SK-N-SH (cell line): Measurements from ENCODE around the gene JAZF1. TPM values are rescaled to one million over a fixed set of nuclear protein-coding genes. Genes with fewer than 3 reads are reported as not detected.

Source experiments
- CTCF ChIA-PET: fragments of 300-600, 350-600 bp; formaldehyde crosslinking; extraction: SDS; loops from one replicate; lab custom pipeline; 2021; lab: Yijun Ruan, JAX
- POLR2A ChIA-PET: fragments of 350-600 bp; sonication (Branson Sonifier 250); formaldehyde crosslinking; extraction: SDS; loops from one replicate; lab custom pipeline; 2020; ENCODE audit warnings: antibody characterized with exemption, inconsistent platforms; lab: Yijun Ruan, JAX
- DNase-seq: peaks from one replicate; pipeline ENCODE4 v3.0.0; 2012
- H2AFZ ChIP-seq: fragments of 200-600 bp; sonication (generic); 2 replicates; pipeline ENCODE4 v1.8.1; 2016; ENCODE audit warnings: antibody characterized with exemption, mild to moderate bottlenecking, low read depth
- H3F3A ChIP-seq: fragments of 200-600 bp; sonication (generic); replicated peaks from 2 replicates; pipeline ENCODE3; 2016; ENCODE audit warnings: antibody characterized with exemption, mild to moderate bottlenecking; ENCODE audit not compliant: insufficient read depth
- H3K27ac ChIP-seq, 2 experiments: fragments of 200-500 bp in 1 of 2; fragments of 200-600 bp in 1 of 2; sonication (Bioruptor generic) in 1 of 2; sonication (generic), shearing (Covaris generic) in 1 of 2; 2 replicates each; pipeline versions ENCODE4 v1.5.1 to v1.6.1; 2014 to 2016; ENCODE audit warnings: low read depth in 2 of 2, inconsistent platforms in 1 of 2, low read length in 1 of 2, mild to moderate bottlenecking in 1 of 2, mixed read lengths in 1 of 2
- H3K27me3 ChIP-seq: fragments of 200-600 bp; sonication (generic), shearing (Covaris generic); 2 replicates; pipeline ENCODE4 v1.6.1; 2016; ENCODE audit warnings: mixed run types; ENCODE audit not compliant: insufficient read depth
- H3K36me3 ChIP-seq, 2 experiments: fragments of 200-500 bp in 1 of 2; fragments of 200-600 bp in 1 of 2; sonication (Bioruptor generic) in 1 of 2; sonication (generic) in 1 of 2; replicated peaks in 1 of 2; 2 replicates each; pipeline versions ENCODE3 to v1.5.1; 2014 to 2016; ENCODE audit warnings: low read length in 1 of 2, mild to moderate bottlenecking in 1 of 2; ENCODE audit not compliant: insufficient read depth in 2 of 2, control insufficient read depth in 1 of 2
- H3K4me1 ChIP-seq, 2 experiments: fragments of 200-500 bp in 1 of 2; fragments of 200-600 bp in 1 of 2; sonication (Bioruptor generic) in 1 of 2; sonication (generic), shearing (Covaris generic) in 1 of 2; 2 replicates each; pipeline versions ENCODE4 v1.5.1 to v1.6.1; 2014 to 2016; ENCODE audit warnings: low read depth in 1 of 2, low read length in 1 of 2, mixed run types in 1 of 2; ENCODE audit not compliant: insufficient read depth in 2 of 2, control insufficient read depth in 1 of 2
- H3K4me2 ChIP-seq: fragments of 200-600 bp; sonication (generic), shearing (Covaris generic); 2 replicates; pipeline ENCODE4 v1.6.1; 2017; ENCODE audit warnings: mixed run types
- H3K4me3 ChIP-seq, 2 experiments: fragments of 200-500 bp in 1 of 2; fragments of 200-600 bp in 1 of 2; sonication (Bioruptor generic) in 1 of 2; sonication (generic), shearing (Covaris generic) in 1 of 2; 2 replicates each; pipeline versions ENCODE4 v1.5.1 to v1.8.1; 2014 to 2016; ENCODE audit warnings: low read depth in 2 of 2, inconsistent platforms in 1 of 2, low read length in 1 of 2, mild to moderate bottlenecking in 1 of 2, mixed read lengths in 1 of 2, moderate library complexity in 1 of 2
- H3K79me2 ChIP-seq: fragments of 200-600 bp; sonication (generic); 2 replicates; pipeline ENCODE4 v1.8.1; 2017; ENCODE audit warnings: mild to moderate bottlenecking; ENCODE audit not compliant: insufficient read depth
- H3K9ac ChIP-seq: fragments of 200-600 bp; sonication (generic); 2 replicates; pipeline ENCODE4 v1.6.1; 2017; ENCODE audit warnings: mixed run types
- H3K9me2 ChIP-seq: fragments of 200-600 bp; sonication (generic); 2 replicates; pipeline ENCODE4 v1.6.1; 2017; ENCODE audit warnings: mixed run types
- H3K9me3 ChIP-seq: fragments of 200-600 bp; sonication (generic); 2 replicates; pipeline ENCODE4 v1.6.1; 2017; ENCODE audit warnings: mixed run types, mild to moderate bottlenecking, moderate library complexity
- H4K20me1 ChIP-seq: fragments of 200-600 bp; sonication (generic); 2 replicates; pipeline ENCODE4 v1.6.1; 2017; ENCODE audit warnings: mild to moderate bottlenecking, mixed run types; ENCODE audit not compliant: insufficient read depth
- CHD2 ChIP-seq: fragments of 150-350 bp; IDR thresholded peaks from 2 replicates; pipeline ENCODE4 v1.6.1; 2018; ENCODE audit warnings: low read length; ENCODE audit not compliant: partially characterized antibody
- EP300 ChIP-seq, 2 experiments: IDR thresholded peaks; 2 replicates each; pipeline versions ENCODE4 v1.4.0 to v1.6.1; 2012; ENCODE audit warnings: borderline replicate concordance in 1 of 2, low read depth in 1 of 2, low read length in 1 of 2
- GABPA ChIP-seq: IDR thresholded peaks from 2 replicates; pipeline ENCODE4 v1.4.0; 2012; ENCODE audit warnings: low read depth, mild to moderate bottlenecking
- JUND ChIP-seq: IDR thresholded peaks from 2 replicates; pipeline ENCODE4 v1.4.0; 2012
- MAX ChIP-seq: IDR thresholded peaks from 2 replicates; pipeline ENCODE4 v1.4.0; 2012; ENCODE audit warnings: low read depth
- MEF2A ChIP-seq: IDR thresholded peaks from 2 replicates; pipeline ENCODE4 v1.4.0; 2012; ENCODE audit warnings: low read depth, borderline replicate concordance
- MXI1 ChIP-seq: IDR thresholded peaks from 2 replicates; pipeline ENCODE4 v1.6.1; 2012; ENCODE audit warnings: mild to moderate bottlenecking, low read depth, low read length, improper control_type of control experiment
- NRF1 ChIP-seq: IDR thresholded peaks from 2 replicates; pipeline ENCODE4 v1.6.1; 2012; ENCODE audit warnings: low read depth, mild to moderate bottlenecking, low read length
- POLR2AphosphoS5 ChIP-seq: IDR thresholded peaks from 2 replicates; pipeline ENCODE4 v1.6.1; 2012; ENCODE audit warnings: low read depth, low read length
- RAD21 ChIP-seq: IDR thresholded peaks from 2 replicates; pipeline ENCODE4 v1.6.1; 2012; ENCODE audit warnings: mild to moderate bottlenecking, low read length
- RCOR1 ChIP-seq: fragments of 150-350 bp; IDR thresholded peaks from 2 replicates; pipeline ENCODE4 v1.6.1; 2017; ENCODE audit warnings: antibody characterized with exemption, low read length
- REST ChIP-seq: IDR thresholded peaks from 2 replicates; pipeline ENCODE4 v1.6.1; 2012; ENCODE audit warnings: mild to moderate bottlenecking, low read depth, low read length, moderate library complexity
- RFX5 ChIP-seq: IDR thresholded peaks from 2 replicates; pipeline ENCODE4 v1.6.1; 2012; ENCODE audit warnings: mild to moderate bottlenecking, improper control_type of control experiment, low read length
- RXRA ChIP-seq: IDR thresholded peaks from 2 replicates; pipeline ENCODE4 v1.4.0; 2012; ENCODE audit warnings: low read depth, mild to moderate bottlenecking, borderline replicate concordance
- SMC3 ChIP-seq: IDR thresholded peaks from 2 replicates; pipeline ENCODE4 v1.6.1; 2012; ENCODE audit warnings: low read depth, low read length, improper control_type of control experiment
- TCF12 ChIP-seq: IDR thresholded peaks from 2 replicates; pipeline ENCODE4 v1.4.0; 2012
- USF1 ChIP-seq: IDR thresholded peaks from 2 replicates; pipeline ENCODE4 v1.4.0; 2012; ENCODE audit warnings: low read depth, borderline replicate concordance
- YY1 ChIP-seq: IDR thresholded peaks from 2 replicates; pipeline ENCODE4 v1.4.0; 2012; ENCODE audit warnings: low read depth, mild to moderate bottlenecking
- WGBS: methylation state at CpG from one replicate; pipeline ENCODE4 v1.1.6; 2017; ENCODE audit warnings: low lambda C conversion rate; 5-methylcytosine and 5-hydroxymethylcytosine counted together
- polyA plus RNA-seq, 3 experiments: library from polyadenylated mRNA; depleted of rRNA; stranded (reverse); fragments of >200 nt; gene quantifications; 2 replicates each; pipeline ENCODE4 v1.2.3, GENCODE V29; 2012

The JAZF1 gene
- polyA plus RNA-seq, 1 of the 3 experiments (the other 2 are of a cell fraction) = 1.7 TPM

- Histone ChIP-seq H3K9me3 (no peaks in the 10 kb centered on the region), H3K27me3 (no peaks in the 10 kb centered on the region), H3K27ac (peak overlapping the region in 1 of 2 experiments; percentile 81; a peak in 1 of 4 replicates)
- TF ChIP-seq JUND (no peak), GABPA (no peak), SMC3 (peak; percentile 11; the same call in 1 of the 2 replicates), USF1 (no peak), EP300 (IDR thresholded peaks at IDR 0.05; ENCODE audit: borderline replicate concordance in 1 of 2, low read depth in 1 of 2, low read length in 1 of 2) (0 out of 4 replicates have a peak, but pooled peaks of 1 of the 2 experiments have one; percentile 6), POLR2AphosphoS5 (no peak), TCF12 (no peak), RCOR1 (no peak), MXI1 (peak; percentile 63; the same call in 1 of the 2 replicates), RFX5 (peak; percentile 78), RAD21 (peak; percentile 55), MAX (no peak), YY1 (no peak), REST (no peak)
- TF ChIP-seq, all 33 proteins: peak for 5
- no peak overlapping the region for H3K4me3 ChIP-seq
- H3K9ac ChIP-seq = no peak overlapping the region
- no peak overlapping the region for H2AFZ ChIP-seq
- H3K36me3 ChIP-seq = no peaks in the 10 kb centered on the region
- no peaks in the 10 kb centered on the region for H3F3A ChIP-seq
- peak; percentile 70 for DNase-seq
- no peaks in the 10 kb centered on the region for H4K20me1 ChIP-seq
- 86% methylated on average over 3 of the region's 3 CpGs for WGBS
- no peaks in the 10 kb centered on the region for H3K9me2 ChIP-seq
- no peaks in the 10 kb centered on the region; the same call in 1 of the 2 replicates for H3K79me2 ChIP-seq
- CTCF ChIA-PET = interaction anchor here (0.7 to 2.0 kb wide), 10 partner anchors 8 to 115 kb away, joined by 3 to 8 read pairs (median 4); no protein-coding TSS in a partner anchor
- POLR2A ChIA-PET = no interaction called here
- H3K4me1 ChIP-seq = peaks cover 0 to 9% of the 10 kb centered on the region in 2 experiments; a peak in 2 of 4 replicates
- no peak overlapping the region for H3K4me2 ChIP-seq
Measured at GRCh38 chr7:28144266-28144665, 36.3 kb downstream of the JAZF1 start.

GRCh38 chr7:28142650-28143049, 37.9 kb downstream of the JAZF1 start:
- WGBS = 91% methylated on average over 3 of the region's 3 CpGs
- H2AFZ ChIP-seq = no peak overlapping the region
- no peak overlapping the region for H3K27ac ChIP-seq
- H3K9me3 ChIP-seq = no peaks in the 10 kb centered on the region
- H3K79me2 ChIP-seq = no peaks in the 10 kb centered on the region; the same call in 1 of the 2 replicates
- no peak overlapping the region for H3K4me3 ChIP-seq
- no peaks in the 10 kb centered on the region for H3F3A ChIP-seq
- no peaks in the 10 kb centered on the region for H4K20me1 ChIP-seq
- no peak for DNase-seq
- H3K27me3 ChIP-seq = no peaks in the 10 kb centered on the region
- no peaks in the 10 kb centered on the region for H3K36me3 ChIP-seq
- peaks cover 0 to 9% of the 10 kb centered on the region in 2 experiments; a peak in 2 of 4 replicates for H3K4me1 ChIP-seq
- H3K9me2 ChIP-seq = no peaks in the 10 kb centered on the region
- ChIA-PET CTCF (interaction anchor here (0.6 to 2.0 kb wide), 5 partner anchors 10 to 992 kb away, joined by 3 to 6 read pairs (median 5); no protein-coding TSS in a partner anchor), POLR2A (no interaction called here)
- H3K4me2 ChIP-seq = no peak overlapping the region
- TF ChIP-seq CHD2 (no peak), SMC3 (no peak), RXRA (no peak), MEF2A (no peak), NRF1 (no peak)
- TF ChIP-seq, all 33 proteins: peak for 0
- H3K9ac ChIP-seq = no peak overlapping the region
